Keratinocyte (primary cell): Measurements from ENCODE around the gene CERT1. TPM values are rescaled to one million over a fixed set of nuclear protein-coding genes. Genes with fewer than 3 reads are reported as not detected.

ENCODE experiments used
- DNase-seq: peaks from one replicate; pipeline ENCODE4 v3.0.0-alpha.2; 2011; ENCODE audit warnings: low read depth, missing footprints, low spot score
- FAIRE-seq: peaks from 2 replicates; lab custom pipeline; 2011; peaks lifted over from hg19 to GRCh38; lab: Jason Lieb, UNC
- H2AFZ ChIP-seq: 2 replicates; pipeline ENCODE4 v1.6.0; 2012; ENCODE audit warnings: low read length, control low read depth, inconsistent platforms; ENCODE audit not compliant: control insufficient read depth
- H3K27ac ChIP-seq: 2 replicates; pipeline ENCODE4 v1.5.1; 2011; ENCODE audit warnings: low read length; ENCODE audit not compliant: control insufficient read depth, insufficient read depth
- H3K27me3 ChIP-seq: 3 replicates; pipeline ENCODE4 v1.6.0; 2011; ENCODE audit warnings: low read length; ENCODE audit not compliant: control insufficient read depth, insufficient read depth; ENCODE audit errors: extremely low read depth
- H3K36me3 ChIP-seq, 2 experiments: 2 replicates in 1 of 2; 3 replicates in 1 of 2; pipeline ENCODE4 v1.5.1; 2011; ENCODE audit warnings: low read length in 2 of 2, mild to moderate bottlenecking in 1 of 2; ENCODE audit not compliant: control insufficient read depth in 2 of 2, insufficient read depth in 2 of 2; ENCODE audit errors: extremely low read depth in 1 of 2
- H3K4me1 ChIP-seq: 3 replicates; pipeline ENCODE4 v1.5.1; 2011; ENCODE audit warnings: low read length; ENCODE audit not compliant: control insufficient read depth, insufficient read depth; ENCODE audit errors: extremely low read depth
- H3K4me2 ChIP-seq: 3 replicates; pipeline ENCODE4 v1.6.0; 2011; ENCODE audit warnings: low read depth, low read length; ENCODE audit not compliant: control insufficient read depth, insufficient read depth; ENCODE audit errors: extremely low read depth
- H3K4me3 ChIP-seq, 3 experiments: fragments of 200-600 bp in 1 of 3; sonication (generic) in 1 of 3; 2 replicates in 2 of 3; 3 replicates in 1 of 3; pipeline ENCODE4 v1.5.1; 2011 to 2016; ENCODE audit warnings: low read length in 3 of 3, mild to moderate bottlenecking in 3 of 3, control low read depth in 2 of 3, inconsistent platforms in 1 of 3, low read depth in 1 of 3, mixed read lengths in 1 of 3, mixed run types in 1 of 3, moderate library complexity in 1 of 3; ENCODE audit not compliant: control insufficient read depth in 2 of 3, insufficient read depth in 2 of 3; ENCODE audit errors: extremely low read depth in 1 of 3
- H3K79me2 ChIP-seq: 2 replicates; pipeline ENCODE4 v1.6.0; 2012; ENCODE audit warnings: low read length; ENCODE audit not compliant: control insufficient read depth, insufficient read depth
- H3K9ac ChIP-seq: 3 replicates; pipeline ENCODE4 v1.6.0; 2011; ENCODE audit warnings: low read length; ENCODE audit not compliant: control insufficient read depth, insufficient read depth; ENCODE audit errors: extremely low read depth
- H3K9me1 ChIP-seq: 3 replicates; pipeline ENCODE4 v1.6.0; 2011; ENCODE audit warnings: low read length; ENCODE audit not compliant: control insufficient read depth, insufficient read depth; ENCODE audit errors: extremely low read depth
- H3K9me3 ChIP-seq: 2 replicates; pipeline ENCODE4 v1.5.1; 2012; ENCODE audit warnings: low read depth, low read length; ENCODE audit not compliant: control insufficient read depth
- H4K20me1 ChIP-seq: 3 replicates; pipeline ENCODE4 v1.6.0; 2011; ENCODE audit warnings: low read length; ENCODE audit not compliant: control insufficient read depth, insufficient read depth; ENCODE audit errors: extremely low read depth
- EZH2 ChIP-seq: IDR thresholded peaks from one replicate; pipeline ENCODE4 v1.6.1; 2012; ENCODE audit warnings: inconsistent platforms, mild to moderate bottlenecking, low read length, moderate library complexity
- dilution Hi-C: fragments of 300-500 bp; cut with MboI; formaldehyde crosslinking; loops from one replicate; pipeline ENCODE4 v1.7.0; 2020; ENCODE audit warnings: low sequenced_read_pairs; ENCODE audit not compliant: extremely low pct_ligation_motif_present
- polyA plus RNA-seq, 5 experiments: library from polyadenylated mRNA; depleted of rRNA in 3 of 5; stranded (reverse) in 3 of 5; stranded (forward) in 1 of 5; unstranded in 1 of 5; fragments of >200 nt; gene quantifications; 1 replicate in 1 of 5; 2 replicates in 3 of 5; 3 replicates in 1 of 5; pipeline versions ENCODE4 v1.2.1 to v1.2.3, GENCODE V29; 2011 to 2012; ENCODE audit warnings: missing spikeins in 2 of 5, low read depth in 1 of 5, low replicate concordance in 1 of 5
- TF ChIP-seq, protein P1 (sequence below), 3 experiments: IDR thresholded peaks in 1 of 3; conservative IDR thresholded peaks in 1 of 3; optimal IDR thresholded peaks in 1 of 3; 2 replicates in 2 of 3; 3 replicates in 1 of 3; pipeline versions ENCODE3 to v1.5.1; 2011; ENCODE audit warnings: low read length in 3 of 3, mild to moderate bottlenecking in 3 of 3, moderate library complexity in 2 of 3, control low read depth in 1 of 3, inconsistent platforms in 1 of 3; ENCODE audit not compliant: insufficient read depth in 2 of 3; ENCODE audit errors: extremely low read depth in 1 of 3

CERT1 gene
- polyA plus RNA-seq, 1 donor (not counting 4 experiments of a cell fraction or from before 2014, with no cell fraction given) = 20.8 TPM

- Histone ChIP-seq H3K9me3 (no peaks in the 10 kb centered on the region), H2AFZ (no peak overlapping the region), H3K27me3 (no peaks in the 10 kb centered on the region), H3K27ac (no peak overlapping the region), H3K4me1 (no peaks in the 10 kb centered on the region), H3K4me3 (no peak overlapping the region), H3K36me3 (no peaks in the 10 kb centered on the region), H3K4me2 (no peak overlapping the region), H3K79me2 (no peaks in the 10 kb centered on the region), H4K20me1 (no peaks in the 10 kb centered on the region), H3K9ac (no peak overlapping the region), H3K9me1 (no peaks in the 10 kb centered on the region)
- DNase-seq (no peak), FAIRE-seq (no peak)
- TF ChIP-seq EZH2 = no peak
- TF ChIP-seq, protein P1, sequence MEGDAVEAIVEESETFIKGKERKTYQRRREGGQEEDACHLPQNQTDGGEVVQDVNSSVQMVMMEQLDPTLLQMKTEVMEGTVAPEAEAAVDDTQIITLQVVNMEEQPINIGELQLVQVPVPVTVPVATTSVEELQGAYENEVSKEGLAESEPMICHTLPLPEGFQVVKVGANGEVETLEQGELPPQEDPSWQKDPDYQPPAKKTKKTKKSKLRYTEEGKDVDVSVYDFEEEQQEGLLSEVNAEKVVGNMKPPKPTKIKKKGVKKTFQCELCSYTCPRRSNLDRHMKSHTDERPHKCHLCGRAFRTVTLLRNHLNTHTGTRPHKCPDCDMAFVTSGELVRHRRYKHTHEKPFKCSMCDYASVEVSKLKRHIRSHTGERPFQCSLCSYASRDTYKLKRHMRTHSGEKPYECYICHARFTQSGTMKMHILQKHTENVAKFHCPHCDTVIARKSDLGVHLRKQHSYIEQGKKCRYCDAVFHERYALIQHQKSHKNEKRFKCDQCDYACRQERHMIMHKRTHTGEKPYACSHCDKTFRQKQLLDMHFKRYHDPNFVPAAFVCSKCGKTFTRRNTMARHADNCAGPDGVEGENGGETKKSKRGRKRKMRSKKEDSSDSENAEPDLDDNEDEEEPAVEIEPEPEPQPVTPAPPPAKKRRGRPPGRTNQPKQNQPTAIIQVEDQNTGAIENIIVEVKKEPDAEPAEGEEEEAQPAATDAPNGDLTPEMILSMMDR (optimal IDR thresholded peaks at IDR 0.05 in 1 of 3, IDR thresholded peaks at IDR 0.05 in 1 of 3, conservative IDR thresholded peaks at IDR 0.05 in 1 of 3; ENCODE audit: extremely low read depth in 1 of 3, insufficient read depth in 2 of 3, low read length in 3 of 3) = no peak
- dilution Hi-C loops = no loop called here
Measured at GRCh38 chr5:75435096-75435495, 76.3 kb downstream of the CERT1 start.

GRCh38 chr5:75433814-75434506 is 77.5 kb downstream of the CERT1 start:
- no peak for FAIRE-seq
- Histone ChIP-seq H4K20me1 (no peaks in the 10 kb centered on the region), H3K9ac (no peak overlapping the region), H3K4me2 (no peak overlapping the region), H3K36me3 (no peaks in the 10 kb centered on the region), H3K79me2 (no peaks in the 10 kb centered on the region), H3K9me1 (no peaks in the 10 kb centered on the region), H3K9me3 (no peaks in the 10 kb centered on the region), H3K4me3 (no peak overlapping the region), H2AFZ (no peak overlapping the region), H3K27ac (no peak overlapping the region), H3K27me3 (no peaks in the 10 kb centered on the region), H3K4me1 (no peaks in the 10 kb centered on the region)
- no peak for DNase-seq
- TF ChIP-seq EZH2 = no peak
- TF ChIP-seq, protein P1 (optimal IDR thresholded peaks at IDR 0.05 in 1 of 3, IDR thresholded peaks at IDR 0.05 in 1 of 3, conservative IDR thresholded peaks at IDR 0.05 in 1 of 3; ENCODE audit: extremely low read depth in 1 of 3, insufficient read depth in 2 of 3, low read length in 3 of 3) = no peak
- dilution Hi-C loops = no loop called here
